Measurements from ENCODE around the gene ADAMTS1. TPM values are rescaled to one million over a fixed set of nuclear protein-coding genes. Genes with fewer than 3 reads are reported as not detected.
A peak's percentile ranks its signal among the peaks of the same experiment; 100 is the strongest.

The ADAMTS1 gene
- total RNA-seq, 4 donors from 2014 or later, result 232 to 412 (median 327) TPM

GRCh38 chr21:26804895-26805609 lies 40.2 kb downstream of the ADAMTS1 start:
- Histone ChIP-seq H3K9me3 (no peaks in the 10 kb centered on the region), H3K4me1 (peaks cover 0 to 44% (median 8%) of the 10 kb centered on the region in 4 donors), H3K27me3 (no peaks in the 10 kb centered on the region), H3K36me3 (no peaks in the 10 kb centered on the region), H3K4me3 (no peak overlapping the region), H3K27ac (peak overlapping the region in 2 of 4 donors; percentile 81 to 86)
- TF ChIP-seq EP300 (IDR thresholded peaks at IDR 0.05), result no peak
- TF ChIP-seq POLR2A (IDR thresholded peaks at IDR 0.05), result no peak
- TF ChIP-seq CTCF (IDR thresholded peaks at IDR 0.05), result no peak
- 48 to 50% methylated on average over 5 of the region's 5 CpGs for WGBS, 2 donors
- no peak for DNase-seq (ENCODE audit: low spot score in 2 of 2)

GRCh38 chr21:26801498-26801897 lies 43.7 kb downstream of the ADAMTS1 start:
- Histone ChIP-seq H3K27me3 (no peaks in the 10 kb centered on the region), H3K4me1 (peaks cover 0 to 57% (median 8%) of the 10 kb centered on the region in 4 donors), H3K9me3 (no peaks in the 10 kb centered on the region), H3K27ac (peak overlapping the region; percentile 31 to 86 (median 82)), H3K4me3 (no peak overlapping the region), H3K36me3 (no peaks in the 10 kb centered on the region)
- no peak for DNase-seq (ENCODE audit: low spot score in 2 of 2)
- TF ChIP-seq CTCF (IDR thresholded peaks at IDR 0.05) (no peak), POLR2A (IDR thresholded peaks at IDR 0.05) (peak in 1 of 2 donors; percentile 31), EP300 (IDR thresholded peaks at IDR 0.05) (peak in 1 of 2 donors; percentile 55)
- WGBS, 2 donors, result 42 to 52% methylated on average over 1 of the region's 1 CpG

GRCh38 chr21:26800970-26801431 lies 44.2 kb downstream of the ADAMTS1 start:
- 44 to 50% methylated on average over 9 of the region's 9 CpGs for WGBS, 2 donors
- DNase-seq (ENCODE audit: low spot score in 2 of 2), result peak in 1 of 2 donors; percentile 52
- H3K27ac ChIP-seq, result peak overlapping the region; percentile 31 to 86 (median 82)
- TF ChIP-seq CTCF (IDR thresholded peaks at IDR 0.05) (no peak), EP300 (IDR thresholded peaks at IDR 0.05) (no peak), POLR2A (IDR thresholded peaks at IDR 0.05) (no peak)
- H3K4me1 ChIP-seq, result peaks cover 0 to 62% (median 8%) of the 10 kb centered on the region in 4 donors
- no peaks in the 10 kb centered on the region for H3K9me3 ChIP-seq
- no peaks in the 10 kb centered on the region for H3K36me3 ChIP-seq
- no peaks in the 10 kb centered on the region for H3K27me3 ChIP-seq
- no peak overlapping the region for H3K4me3 ChIP-seq

GRCh38 chr21:26800455-26800854 lies 44.8 kb downstream of the ADAMTS1 start:
- H3K27me3 ChIP-seq, result no peaks in the 10 kb centered on the region
- H3K4me3 ChIP-seq, result no peak overlapping the region
- DNase-seq (ENCODE audit: low spot score in 2 of 2), result no peak
- H3K36me3 ChIP-seq, result no peaks in the 10 kb centered on the region
- 78 to 82% methylated on average over 2 of the region's 2 CpGs for whole genome bisulfite sequencing, 2 donors
- H3K4me1 ChIP-seq, result peaks cover 0 to 63% (median 9%) of the 10 kb centered on the region in 4 donors
- peak overlapping the region; percentile 31 to 86 (median 82) for H3K27ac ChIP-seq
- TF ChIP-seq EP300 (IDR thresholded peaks at IDR 0.05) (no peak), POLR2A (IDR thresholded peaks at IDR 0.05) (no peak), CTCF (IDR thresholded peaks at IDR 0.05) (no peak)
- no peaks in the 10 kb centered on the region for H3K9me3 ChIP-seq

GRCh38 chr21:26800001-26800400 lies 45.2 kb downstream of the ADAMTS1 start:
- no peak for DNase-seq (ENCODE audit: low spot score in 2 of 2)
- 21 to 22% methylated on average over 3 of the region's 3 CpGs for WGBS, 2 donors
- Histone ChIP-seq H3K9me3 (no peaks in the 10 kb centered on the region), H3K36me3 (no peaks in the 10 kb centered on the region), H3K27me3 (no peaks in the 10 kb centered on the region), H3K4me1 (peaks cover 0 to 65% (median 11%) of the 10 kb centered on the region in 4 donors), H3K27ac (peak overlapping the region; percentile 31 to 86 (median 82)), H3K4me3 (no peak overlapping the region)
- no peak for TF ChIP-seq CTCF (IDR thresholded peaks at IDR 0.05)
- peak in 1 of 2 donors; percentile 29 for TF ChIP-seq EP300 (IDR thresholded peaks at IDR 0.05)
- peak in 1 of 2 donors; percentile 17 for TF ChIP-seq POLR2A (IDR thresholded peaks at IDR 0.05)
